PFSK-1 (cell line): ENCODE data around the gene AKR1C8.

ENCODE experiments used
- FOXP2 ChIP-seq: optimal IDR thresholded peaks from 2 replicates; pipeline ENCODE3; 2011; ENCODE audit warnings: borderline replicate concordance, control low read depth, inconsistent platforms; ENCODE audit not compliant: insufficient read depth; ENCODE audit errors: extremely low read length, extremely low read depth
- POLR2AphosphoS5 ChIP-seq: IDR thresholded peaks from 2 replicates; pipeline ENCODE4 v1.6.1; 2012; ENCODE audit warnings: low read depth, mild to moderate bottlenecking, control low read depth, low read length, moderate library complexity
- REST ChIP-seq, 2 experiments: IDR thresholded peaks; 2 replicates each; pipeline versions ENCODE4 v1.6.1 to v1.8.0; 2011 to 2012; ENCODE audit warnings: low read depth in 2 of 2, low read length in 2 of 2, control low read depth in 1 of 2, inconsistent platforms in 1 of 2, mild to moderate bottlenecking in 1 of 2, moderate library complexity in 1 of 2; ENCODE audit not compliant: insufficient read depth in 1 of 2
- SIN3A ChIP-seq: IDR thresholded peaks from 2 replicates; pipeline ENCODE4 v1.6.1; 2012; ENCODE audit warnings: mild to moderate bottlenecking, low read length, moderate library complexity, borderline replicate concordance; ENCODE audit not compliant: insufficient read depth
- TAF1 ChIP-seq: IDR thresholded peaks from 2 replicates; pipeline ENCODE4 v1.6.1; 2012; ENCODE audit warnings: low read length, control low read depth, borderline replicate concordance; ENCODE audit not compliant: insufficient read depth

Gene AKR1C8

GRCh38 chr10:5117026-5117425 is 67.9 kb downstream of the AKR1C8 start:
- TF ChIP-seq SIN3A (no peak), FOXP2 (no peak), TAF1 (no peak), POLR2AphosphoS5 (no peak), REST (IDR thresholded peaks at IDR 0.05; ENCODE audit: insufficient read depth in 1 of 2, low read depth in 2 of 2, low read length in 2 of 2) (no peak)

- TF ChIP-seq FOXP2 (no peak), REST (IDR thresholded peaks at IDR 0.05; ENCODE audit: insufficient read depth in 1 of 2, low read depth in 2 of 2, low read length in 2 of 2) (no peak), POLR2AphosphoS5 (no peak), TAF1 (no peak), SIN3A (no peak)
These were observed 68.3 kb downstream of the AKR1C8 start for GRCh38 chr10:5116621-5117020.

- TF ChIP-seq SIN3A (no peak), FOXP2 (no peak), REST (IDR thresholded peaks at IDR 0.05; ENCODE audit: insufficient read depth in 1 of 2, low read depth in 2 of 2, low read length in 2 of 2) (no peak), TAF1 (no peak), POLR2AphosphoS5 (no peak)
These were observed 76.1 kb downstream of the AKR1C8 start for GRCh38 chr10:5108658-5109416.

GRCh38 chr10:5107860-5108526 is 77.0 kb downstream of the AKR1C8 start:
- TF ChIP-seq REST (IDR thresholded peaks at IDR 0.05; ENCODE audit: insufficient read depth in 1 of 2, low read depth in 2 of 2, low read length in 2 of 2): no peak
- no peak for TF ChIP-seq FOXP2
- no peak for TF ChIP-seq POLR2AphosphoS5
- no peak for TF ChIP-seq TAF1
- TF ChIP-seq SIN3A: no peak
